WTC11 (cell line): ENCODE data around the gene AMPD3.

Source experiments
- JAZF1 ChIP-seq: fragments of 250-450 bp; sonication (Bioruptor Pico); IDR thresholded peaks from 2 replicates; pipeline ENCODE4 v1.9.0; 2021; ENCODE audit warnings: moderate library complexity, mild to moderate bottlenecking, inconsistent platforms
- NR2C2 ChIP-seq: sonication (generic); formaldehyde crosslinking; IDR thresholded peaks from 2 replicates; pipeline ENCODE4 v1.8.0; 2022; ENCODE audit warnings: mild to moderate bottlenecking, missing genetic modification reagents
- TF ChIP-seq, protein P1 (sequence below): sonication (generic); formaldehyde crosslinking; IDR thresholded peaks from 2 replicates; pipeline ENCODE4 v1.8.0; 2022; ENCODE audit warnings: mild to moderate bottlenecking, missing genetic modification reagents
- TF ChIP-seq, protein P2 (sequence below): fragments of 200-600 bp; IDR thresholded peaks from 2 replicates; pipeline ENCODE4 v1.8.0; 2022; ENCODE audit warnings: antibody characterized with exemption
- TF ChIP-seq, protein P3 (sequence below): sonication (generic); formaldehyde crosslinking; IDR thresholded peaks from 2 replicates; pipeline ENCODE4 v1.8.0; 2022; ENCODE audit warnings: mild to moderate bottlenecking, missing genetic modification reagents
- TF ChIP-seq, protein P4 (sequence below): sonication (generic); formaldehyde crosslinking; IDR thresholded peaks from 2 replicates; pipeline ENCODE4 v1.8.0; 2022; ENCODE audit warnings: mild to moderate bottlenecking, missing genetic modification reagents

DNA sequence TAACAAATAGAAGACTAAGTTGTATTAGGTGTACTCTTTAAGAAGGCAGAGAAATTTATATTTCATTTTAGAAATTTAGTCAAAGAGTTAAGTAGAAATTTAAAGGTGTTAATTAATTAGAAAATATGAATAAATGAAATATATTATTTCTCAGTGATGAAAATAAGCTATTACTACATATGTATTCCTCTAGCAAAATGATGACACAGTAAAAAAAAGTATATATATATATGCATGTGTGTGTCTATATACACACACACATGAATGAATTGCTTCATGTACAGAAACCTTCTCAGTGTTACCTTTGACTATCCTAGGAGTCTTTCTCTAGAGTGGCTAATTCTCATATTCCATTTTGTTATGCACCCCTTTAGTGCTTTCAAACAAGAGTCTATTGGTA is 78.3 kb downstream of the AMPD3 start:
- TF ChIP-seq, protein P1, sequence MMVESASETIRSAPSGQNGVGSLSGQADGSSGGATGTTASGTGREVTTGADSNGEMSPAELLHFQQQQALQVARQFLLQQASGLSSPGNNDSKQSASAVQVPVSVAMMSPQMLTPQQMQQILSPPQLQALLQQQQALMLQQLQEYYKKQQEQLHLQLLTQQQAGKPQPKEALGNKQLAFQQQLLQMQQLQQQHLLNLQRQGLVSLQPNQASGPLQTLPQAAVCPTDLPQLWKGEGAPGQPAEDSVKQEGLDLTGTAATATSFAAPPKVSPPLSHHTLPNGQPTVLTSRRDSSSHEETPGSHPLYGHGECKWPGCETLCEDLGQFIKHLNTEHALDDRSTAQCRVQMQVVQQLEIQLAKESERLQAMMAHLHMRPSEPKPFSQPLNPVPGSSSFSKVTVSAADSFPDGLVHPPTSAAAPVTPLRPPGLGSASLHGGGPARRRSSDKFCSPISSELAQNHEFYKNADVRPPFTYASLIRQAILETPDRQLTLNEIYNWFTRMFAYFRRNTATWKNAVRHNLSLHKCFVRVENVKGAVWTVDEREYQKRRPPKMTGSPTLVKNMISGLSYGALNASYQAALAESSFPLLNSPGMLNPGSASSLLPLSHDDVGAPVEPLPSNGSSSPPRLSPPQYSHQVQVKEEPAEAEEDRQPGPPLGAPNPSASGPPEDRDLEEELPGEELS = no peak
- TF ChIP-seq, protein P2, sequence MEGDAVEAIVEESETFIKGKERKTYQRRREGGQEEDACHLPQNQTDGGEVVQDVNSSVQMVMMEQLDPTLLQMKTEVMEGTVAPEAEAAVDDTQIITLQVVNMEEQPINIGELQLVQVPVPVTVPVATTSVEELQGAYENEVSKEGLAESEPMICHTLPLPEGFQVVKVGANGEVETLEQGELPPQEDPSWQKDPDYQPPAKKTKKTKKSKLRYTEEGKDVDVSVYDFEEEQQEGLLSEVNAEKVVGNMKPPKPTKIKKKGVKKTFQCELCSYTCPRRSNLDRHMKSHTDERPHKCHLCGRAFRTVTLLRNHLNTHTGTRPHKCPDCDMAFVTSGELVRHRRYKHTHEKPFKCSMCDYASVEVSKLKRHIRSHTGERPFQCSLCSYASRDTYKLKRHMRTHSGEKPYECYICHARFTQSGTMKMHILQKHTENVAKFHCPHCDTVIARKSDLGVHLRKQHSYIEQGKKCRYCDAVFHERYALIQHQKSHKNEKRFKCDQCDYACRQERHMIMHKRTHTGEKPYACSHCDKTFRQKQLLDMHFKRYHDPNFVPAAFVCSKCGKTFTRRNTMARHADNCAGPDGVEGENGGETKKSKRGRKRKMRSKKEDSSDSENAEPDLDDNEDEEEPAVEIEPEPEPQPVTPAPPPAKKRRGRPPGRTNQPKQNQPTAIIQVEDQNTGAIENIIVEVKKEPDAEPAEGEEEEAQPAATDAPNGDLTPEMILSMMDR = no peak
- TF ChIP-seq NR2C2 (CRISPR knock-in tag) = no peak
- TF ChIP-seq, protein P3, sequence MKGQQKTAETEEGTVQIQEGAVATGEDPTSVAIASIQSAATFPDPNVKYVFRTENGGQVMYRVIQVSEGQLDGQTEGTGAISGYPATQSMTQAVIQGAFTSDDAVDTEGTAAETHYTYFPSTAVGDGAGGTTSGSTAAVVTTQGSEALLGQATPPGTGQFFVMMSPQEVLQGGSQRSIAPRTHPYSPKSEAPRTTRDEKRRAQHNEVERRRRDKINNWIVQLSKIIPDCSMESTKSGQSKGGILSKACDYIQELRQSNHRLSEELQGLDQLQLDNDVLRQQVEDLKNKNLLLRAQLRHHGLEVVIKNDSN = no peak
- TF ChIP-seq JAZF1 (CRISPR knock-in tag) = no peak
- TF ChIP-seq, protein P4, sequence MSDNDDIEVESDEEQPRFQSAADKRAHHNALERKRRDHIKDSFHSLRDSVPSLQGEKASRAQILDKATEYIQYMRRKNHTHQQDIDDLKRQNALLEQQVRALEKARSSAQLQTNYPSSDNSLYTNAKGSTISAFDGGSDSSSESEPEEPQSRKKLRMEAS (CRISPR knock-in tag) = no peak
